IPS-18a (cell line): ENCODE results near the gene UBE2QL1.

Experiments used
- H3K27ac ChIP-seq: one replicate; pipeline ENCODE4 v1.5.1; 2013; ENCODE audit warnings: low read length
- H3K27me3 ChIP-seq: one replicate; pipeline ENCODE4 v1.6.1; 2013; ENCODE audit warnings: mild to moderate bottlenecking, low read length; ENCODE audit not compliant: control insufficient read depth, insufficient read depth
- H3K36me3 ChIP-seq: one replicate; pipeline ENCODE4 v1.6.1; 2013; ENCODE audit warnings: low read depth, low read length; ENCODE audit not compliant: control insufficient read depth
- H3K4me1 ChIP-seq: one replicate; pipeline ENCODE4 v1.6.1; 2013; ENCODE audit warnings: low read depth, low read length; ENCODE audit not compliant: control insufficient read depth
- H3K4me3 ChIP-seq: one replicate; pipeline ENCODE4 v1.5.1; 2013; ENCODE audit warnings: low read length
- H3K9ac ChIP-seq: one replicate; pipeline ENCODE4 v1.6.1; 2013; ENCODE audit warnings: mild to moderate bottlenecking, low read length, moderate library complexity
- H3K9me3 ChIP-seq: one replicate; pipeline ENCODE4 v1.6.1; 2013; ENCODE audit warnings: low read depth, low read length; ENCODE audit not compliant: control insufficient read depth

UBE2QL1 gene

GRCh38 chr5:6525910-6526309, 77.3 kb downstream of the UBE2QL1 start:
- Histone ChIP-seq H3K9me3 (no peaks in the 10 kb centered on the region), H3K27me3 (no peaks in the 10 kb centered on the region)

GRCh38 chr5:6527749-6528455, 79.2 kb downstream of the UBE2QL1 start:
- Histone ChIP-seq H3K4me3 (no peak overlapping the region), H3K9ac (no peak overlapping the region), H3K4me1 (no peaks in the 10 kb centered on the region)

More at GRCh38 chr5:6525910-6526309, 77.3 kb downstream of the UBE2QL1 start:
- H3K27ac ChIP-seq: no peak overlapping the region
- H3K4me3 ChIP-seq: no peak overlapping the region
- no peak overlapping the region for H3K9ac ChIP-seq
- H3K4me1 ChIP-seq: no peaks in the 10 kb centered on the region
- no peaks in the 10 kb centered on the region for H3K36me3 ChIP-seq

DNA sequence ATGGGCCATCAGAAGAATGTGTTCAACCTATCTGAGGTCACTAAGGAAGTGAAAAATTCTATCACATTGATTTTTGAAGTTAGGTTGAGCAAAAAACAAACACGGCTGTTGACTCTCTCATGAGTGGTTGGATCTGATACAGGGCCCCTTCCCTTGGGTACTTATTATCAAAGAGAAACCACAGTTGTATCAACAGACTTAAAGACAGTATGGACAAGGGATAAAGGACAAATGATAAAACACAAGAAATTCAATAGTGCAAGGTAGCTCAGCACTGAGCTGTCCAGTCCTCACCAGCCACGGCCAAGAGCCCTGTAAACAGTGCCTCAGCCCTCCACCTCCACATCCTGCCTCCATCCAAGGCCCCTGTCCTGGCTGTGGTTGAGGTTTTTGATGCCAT, 86.9 kb downstream of the UBE2QL1 start:
- no peaks in the 10 kb centered on the region for H3K27me3 ChIP-seq
- H3K36me3 ChIP-seq: no peaks in the 10 kb centered on the region
- H3K4me3 ChIP-seq: no peak overlapping the region
- no peak overlapping the region for H3K27ac ChIP-seq
- H3K4me1 ChIP-seq: no peaks in the 10 kb centered on the region
- no peak overlapping the region for H3K9ac ChIP-seq
- no peaks in the 10 kb centered on the region for H3K9me3 ChIP-seq

More at GRCh38 chr5:6527749-6528455, 79.2 kb downstream of the UBE2QL1 start:
- H3K27ac ChIP-seq: no peak overlapping the region
- no peaks in the 10 kb centered on the region for H3K27me3 ChIP-seq
- H3K9me3 ChIP-seq: no peaks in the 10 kb centered on the region
- no peaks in the 10 kb centered on the region for H3K36me3 ChIP-seq

GRCh38 chr5:6539060-6539459, 90.4 kb downstream of the UBE2QL1 start:
- Histone ChIP-seq H3K27ac (no peak overlapping the region), H3K4me3 (no peak overlapping the region), H3K9me3 (no peaks in the 10 kb centered on the region), H3K9ac (no peak overlapping the region), H3K36me3 (no peaks in the 10 kb centered on the region), H3K4me1 (no peaks in the 10 kb centered on the region), H3K27me3 (no peaks in the 10 kb centered on the region)

DNA sequence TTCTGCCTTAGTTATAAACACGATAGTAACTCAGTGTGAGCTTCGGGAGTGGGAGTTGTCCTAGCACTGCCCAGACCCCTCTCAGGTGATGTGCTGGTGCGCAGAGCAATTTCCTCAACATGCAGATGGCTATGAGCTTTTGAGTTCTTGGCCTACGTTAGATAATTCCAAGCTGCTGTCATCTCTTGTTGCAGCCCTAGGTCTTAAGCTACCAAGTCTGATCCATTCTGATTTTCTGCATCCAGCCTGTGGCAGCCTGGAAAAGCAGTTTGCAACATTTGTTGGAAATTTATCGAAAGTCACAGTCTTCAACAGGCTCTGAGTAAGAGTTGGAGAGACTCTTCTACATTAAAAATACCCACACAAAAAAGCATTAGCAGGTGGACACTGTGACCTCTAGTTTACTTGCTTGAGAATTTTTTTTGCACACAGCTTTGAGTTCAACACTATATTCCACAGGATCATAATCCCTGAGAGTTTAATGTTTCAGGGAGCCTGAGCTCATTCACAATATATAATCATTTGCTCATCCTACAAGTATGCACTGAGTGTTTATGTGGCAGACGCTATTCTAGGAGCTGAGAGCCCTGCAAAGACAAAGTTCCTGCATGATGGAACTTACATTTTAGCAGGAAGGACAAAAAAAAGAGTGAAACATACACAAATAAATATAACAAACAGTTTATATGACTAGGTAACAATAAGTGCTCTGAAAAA, 91.6 kb downstream of the UBE2QL1 start:
- Histone ChIP-seq H3K9me3 (no peaks in the 10 kb centered on the region), H3K4me1 (no peaks in the 10 kb centered on the region), H3K4me3 (no peak overlapping the region), H3K36me3 (no peaks in the 10 kb centered on the region), H3K9ac (no peak overlapping the region), H3K27ac (no peak overlapping the region), H3K27me3 (no peaks in the 10 kb centered on the region)

- Histone ChIP-seq H3K9me3 (no peaks in the 10 kb centered on the region), H3K9ac (no peak overlapping the region), H3K4me1 (no peaks in the 10 kb centered on the region), H3K27ac (no peak overlapping the region), H3K36me3 (no peaks in the 10 kb centered on the region), H3K4me3 (no peak overlapping the region), H3K27me3 (no peaks in the 10 kb centered on the region)
Observed at GRCh38 chr5:6541256-6542013, 92.8 kb downstream of the UBE2QL1 start.

- H3K9me3 ChIP-seq: no peaks in the 10 kb centered on the region
Observed at GRCh38 chr5:6542421-6543345, 94.0 kb downstream of the UBE2QL1 start.

GRCh38 chr5:6543346-6543730, 94.7 kb downstream of the UBE2QL1 start:
- H3K27ac ChIP-seq: no peak overlapping the region
- no peaks in the 10 kb centered on the region for H3K9me3 ChIP-seq
- no peaks in the 10 kb centered on the region for H3K36me3 ChIP-seq
- H3K27me3 ChIP-seq: no peaks in the 10 kb centered on the region
- no peak overlapping the region for H3K9ac ChIP-seq
- H3K4me1 ChIP-seq: no peaks in the 10 kb centered on the region
- H3K4me3 ChIP-seq: no peak overlapping the region

More at GRCh38 chr5:6542421-6543345, 94.0 kb downstream of the UBE2QL1 start:
- no peaks in the 10 kb centered on the region for H3K36me3 ChIP-seq
- no peaks in the 10 kb centered on the region for H3K4me1 ChIP-seq
- no peak overlapping the region for H3K4me3 ChIP-seq
- H3K9ac ChIP-seq: no peak overlapping the region
- no peaks in the 10 kb centered on the region for H3K27me3 ChIP-seq
- no peak overlapping the region for H3K27ac ChIP-seq

DNA sequence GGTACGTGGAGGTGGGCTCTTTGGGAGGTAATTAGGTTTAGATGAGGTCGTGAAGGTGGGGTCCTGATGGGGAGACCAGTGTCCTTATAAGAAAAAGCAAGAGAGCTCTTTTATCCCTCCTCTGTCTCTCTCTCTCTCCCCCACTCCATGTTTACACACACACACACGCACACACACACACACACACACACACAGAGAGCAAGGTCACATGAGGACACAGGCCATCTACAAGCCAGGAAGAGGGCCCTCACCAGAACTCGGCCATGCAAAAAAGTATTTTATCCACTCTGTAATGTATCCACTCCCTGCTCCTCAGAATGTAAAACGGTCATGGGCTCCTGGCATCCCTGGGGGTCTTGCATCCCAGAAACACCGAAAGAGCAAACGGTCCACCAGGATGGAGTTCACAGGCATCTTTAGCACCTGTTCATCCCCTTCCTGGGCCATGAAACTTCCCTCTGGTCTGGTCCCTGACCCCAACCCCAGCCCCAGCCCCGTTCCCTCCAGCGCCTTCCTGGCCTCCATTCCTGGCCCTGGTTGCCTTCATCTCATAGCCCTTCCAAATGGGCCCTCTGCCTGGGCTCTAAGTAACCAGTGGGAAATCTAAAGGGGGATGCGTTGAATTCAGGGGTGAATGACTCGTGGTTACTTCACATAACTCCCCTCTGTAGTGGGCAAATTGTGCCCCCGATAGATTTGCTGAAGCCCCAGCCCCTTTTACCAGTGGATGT, 95.3 kb downstream of the UBE2QL1 start:
- no peaks in the 10 kb centered on the region for H3K36me3 ChIP-seq
- no peaks in the 10 kb centered on the region for H3K27me3 ChIP-seq
- no peaks in the 10 kb centered on the region for H3K4me1 ChIP-seq
- H3K9me3 ChIP-seq: no peaks in the 10 kb centered on the region
- H3K27ac ChIP-seq: no peak overlapping the region
- H3K9ac ChIP-seq: no peak overlapping the region
- H3K4me3 ChIP-seq: no peak overlapping the region
